Smooth muscle cell of trachea (primary cell): Measurements from ENCODE around the gene SMPDL3A. TPM values are rescaled to one million over a fixed set of nuclear protein-coding genes. Genes with fewer than 3 reads are reported as not detected.

Source experiments
- total RNA-seq: library from RNA; depleted of rRNA; stranded (reverse); fragments of >200 nt; gene quantifications from 2 replicates; pipeline ENCODE4 v1.2.1, GENCODE V29; 2014

The SMPDL3A gene
- 18.0 and 47.1 TPM in 2 replicates for total RNA-seq

GRCh38 chr6:122789182-122790027 lies at the start of gene SMPDL3A:
SMPDL3A (plus strand) TSS chr6:122789258; CDS start chr6:122789347, 89 bp downstream.

GRCh38 chr6:122779667-122780066 lies 9.4 kb upstream of the SMPDL3A start, which contains the start of gene FABP7:
FABP7 (plus strand) TSS chr6:122779716; CDS start chr6:122779795, 79 bp downstream.

Other genes with a start within 250 kb of the SMPDL3A start
- 2.6 and 11.1 TPM in 2 replicates for gene PKIB, start 178.9 kb upstream of the SMPDL3A start, total RNA-seq
- gene FABP7, start 9.5 kb upstream of the SMPDL3A start, total RNA-seq: 0.15 TPM in 1 of 2 replicates, not detected in the other
- under 0.01 TPM in 1 of 2 replicates, not detected in the other for gene CLVS2, start 207.0 kb downstream of the SMPDL3A start, total RNA-seq